Inflammatory macrophage treated with lipopolysaccharide for 1 hour (primary cell): ENCODE data around the gene SAMD3.
"Not testable (repeated sequence)": the region's sequence is repeated elsewhere in the genome, so short reads cannot be mapped to it uniquely, and the experiment has no call there.

Experiments
- DNase-seq, 2 donors: peaks; one replicate each; pipeline ENCODE4 v3.0.0-alpha.2; 2020 to 2022

Gene SAMD3, protein sequence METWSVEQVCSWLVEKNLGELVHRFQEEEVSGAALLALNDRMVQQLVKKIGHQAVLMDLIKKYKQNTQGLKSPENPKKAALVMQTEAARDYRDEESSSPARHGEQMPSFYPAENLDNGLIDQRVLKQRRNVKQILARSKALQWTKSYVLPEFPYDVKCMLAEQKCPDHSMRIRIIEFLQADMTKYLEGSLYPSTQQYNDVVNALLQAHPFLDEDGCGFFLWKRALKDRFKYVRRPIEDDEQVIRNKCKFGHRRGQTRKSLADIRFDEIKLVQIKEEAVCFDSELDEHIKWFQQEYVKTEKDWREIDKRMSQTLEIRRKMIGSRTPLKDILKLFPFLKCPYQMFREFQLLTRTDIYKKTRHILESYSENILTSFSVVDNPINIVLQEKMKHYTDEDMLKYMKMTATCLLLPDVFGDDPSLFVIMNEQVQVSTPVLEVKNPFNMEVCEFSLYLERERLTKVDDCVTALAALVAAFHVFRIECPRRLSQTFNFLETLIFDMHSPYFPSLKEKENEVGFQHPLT

DNA sequence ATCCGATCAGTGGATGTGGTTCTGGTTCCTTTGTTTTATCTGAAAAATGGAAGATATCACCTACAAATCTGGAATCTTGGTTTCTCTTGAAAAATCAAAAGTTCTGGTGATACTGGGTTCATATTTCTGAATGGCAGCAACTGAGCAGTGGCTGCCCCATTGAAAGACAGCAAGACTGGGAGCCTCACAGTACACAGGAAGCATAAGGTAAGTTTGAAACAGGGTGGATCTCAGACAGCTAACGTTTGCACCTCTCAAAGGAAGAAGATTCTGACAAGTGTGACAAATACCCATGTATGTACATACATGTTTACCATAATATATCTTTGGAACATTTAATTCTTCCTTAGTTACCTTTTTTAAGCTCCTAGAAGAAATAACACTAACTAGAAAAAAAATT, at the start of gene SAMD3:
SAMD3 (minus strand) TSS at position 177 of the 400 bp plus-strand sequence. CDS start 7,678 bp downstream, outside the sequence.
- no peak for DNase-seq

DNA sequence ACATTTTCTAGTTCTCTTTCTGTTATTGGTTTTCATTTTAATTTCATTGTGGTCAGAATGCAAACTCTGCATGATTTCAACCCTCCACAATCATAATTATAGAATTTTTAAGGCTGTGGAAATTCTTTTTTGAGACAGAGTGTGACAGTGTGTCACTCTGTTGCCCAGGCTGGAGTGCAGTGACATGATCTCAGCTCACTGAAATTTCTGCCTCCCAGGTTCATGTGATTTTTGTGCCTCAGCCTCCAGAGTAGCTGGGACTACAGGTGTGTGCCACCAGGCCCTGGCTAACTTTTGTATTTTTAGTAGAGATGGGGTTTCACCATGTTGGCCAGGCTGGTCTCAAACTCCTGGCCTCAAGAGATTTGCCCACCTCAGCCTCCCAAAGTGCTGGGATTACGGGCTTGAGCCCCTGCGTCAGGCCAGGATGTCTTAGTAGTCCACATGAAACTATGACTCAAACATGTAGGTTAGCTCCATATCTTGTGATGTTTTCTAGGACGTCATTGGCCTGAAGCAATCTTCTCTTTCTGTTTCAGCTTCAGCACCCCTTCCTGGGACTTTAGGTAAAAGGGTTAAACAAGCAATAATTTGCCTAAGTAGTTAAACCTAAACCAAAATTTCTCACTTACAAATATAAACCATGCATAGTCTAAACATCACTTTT, 47.4 kb upstream of the SAMD3 start:
- DNase-seq, result no peak

DNA sequence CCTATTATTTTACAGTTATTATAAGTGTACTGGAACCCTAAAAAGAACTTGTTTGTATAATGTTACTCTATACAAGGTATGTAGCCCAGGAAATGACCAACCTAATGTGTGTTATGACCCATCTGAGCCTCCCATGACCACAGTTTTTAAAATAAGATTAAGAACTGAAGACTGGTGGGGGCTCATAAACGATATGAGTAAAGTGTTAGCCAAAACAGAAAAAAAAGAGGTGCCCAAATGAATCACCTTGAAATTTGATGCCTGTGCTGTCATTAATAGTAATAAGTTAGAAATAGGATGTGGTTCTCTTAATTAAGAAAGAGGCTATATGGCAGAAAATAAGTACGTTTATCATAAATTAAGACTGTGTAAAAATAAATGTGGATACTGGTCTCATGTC, 42.8 kb upstream of the SAMD3 start:
- DNase-seq, result not testable (repeated sequence)

GRCh38 chr6:130262008-130262407, 39.3 kb upstream of the SAMD3 start:
- DNase-seq, result no peak

DNA sequence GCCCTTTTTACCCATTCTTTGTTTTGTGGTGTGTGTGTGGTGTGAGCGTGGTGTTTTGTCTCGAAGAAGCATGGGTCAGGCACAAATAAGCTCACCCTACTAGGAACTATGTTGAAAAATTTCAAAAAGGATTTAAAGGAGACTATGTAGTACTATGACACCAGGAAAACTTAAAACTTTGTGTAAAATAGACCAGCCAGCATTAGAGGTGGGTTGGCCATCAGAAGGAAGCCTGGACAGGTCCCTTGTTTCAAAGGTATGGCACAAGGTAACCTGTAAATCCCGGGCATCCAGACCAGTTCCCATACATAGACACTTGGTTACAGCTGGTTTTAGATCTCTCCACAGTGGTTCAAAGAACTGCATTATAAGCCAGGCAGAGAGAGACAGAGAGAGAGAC, 38.8 kb upstream of the SAMD3 start:
- DNase-seq, result not testable (repeated sequence)

DNA sequence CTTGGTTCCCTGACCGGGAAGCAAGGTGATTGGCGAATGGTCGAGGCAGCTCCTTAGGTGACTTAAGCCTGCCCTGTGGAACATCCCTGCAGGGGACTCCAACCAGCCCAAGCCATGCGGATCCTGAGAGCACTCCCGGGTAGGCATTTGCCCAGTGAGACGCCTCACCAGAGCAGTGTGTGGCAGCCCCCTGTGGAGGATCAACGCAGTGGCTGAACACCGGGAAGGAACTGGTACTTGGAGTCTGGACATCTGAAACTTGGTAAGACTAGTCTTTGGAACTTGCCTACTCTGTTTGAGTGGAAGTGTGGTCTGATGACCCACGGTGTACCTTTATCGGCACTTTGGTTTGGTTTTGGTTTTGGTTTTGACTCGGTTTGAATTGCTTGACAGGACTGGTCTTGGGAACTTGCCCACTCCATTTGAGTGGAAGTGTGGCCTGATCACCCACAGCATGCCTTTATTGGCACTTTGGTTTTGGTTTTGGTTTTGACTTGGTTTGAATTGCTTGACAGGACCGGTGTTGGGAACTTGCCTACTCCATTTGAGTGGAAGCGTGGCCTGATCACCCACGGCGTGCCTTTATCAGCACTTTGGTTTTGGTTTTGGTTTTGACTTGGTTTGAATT, 38.0 kb upstream of the SAMD3 start:
- DNase-seq, result not testable (repeated sequence)

GRCh38 chr6:130260050-130260462, 37.3 kb upstream of the SAMD3 start:
- not testable (repeated sequence) for DNase-seq

- DNase-seq, result no peak
These were observed 36.8 kb upstream of the SAMD3 start for GRCh38 chr6:130259557-130259956.

- DNase-seq, result no peak
These were observed 36.4 kb upstream of the SAMD3 start for GRCh38 chr6:130259140-130259539.

DNA sequence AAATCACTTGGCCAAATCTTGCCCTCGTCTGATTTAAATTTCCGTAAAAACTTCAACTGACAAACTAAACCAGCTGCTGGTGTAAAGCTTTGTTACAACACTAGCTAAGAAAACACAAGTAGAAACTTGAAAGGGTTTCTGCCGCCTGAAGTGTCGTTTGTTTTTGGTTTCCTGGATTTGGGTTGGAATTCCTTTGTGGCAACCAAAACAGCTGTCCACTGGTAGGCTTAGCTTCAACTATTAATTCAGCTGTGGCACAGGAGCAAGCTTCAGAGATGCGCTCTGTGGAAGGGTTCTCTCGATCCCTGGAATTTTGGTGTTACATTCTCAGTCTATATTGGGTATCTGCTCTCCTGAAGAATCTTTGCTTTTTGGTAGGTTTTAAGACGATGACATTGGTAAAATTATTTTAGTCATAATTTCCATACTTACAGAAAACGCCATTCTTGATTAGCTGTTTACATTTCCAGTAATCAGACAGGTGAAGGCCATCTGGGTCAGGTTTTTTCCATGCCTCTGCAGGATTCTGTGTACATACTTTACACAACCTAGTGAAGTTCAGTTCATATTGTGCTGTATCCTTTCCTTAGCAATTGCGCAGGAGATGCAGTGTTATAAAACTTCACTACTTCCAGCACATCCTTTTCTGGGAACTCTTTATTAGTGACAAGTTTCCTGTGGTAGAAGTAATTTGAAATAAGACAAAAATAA, 29.9 kb upstream of the SAMD3 start:
- no peak for DNase-seq

DNA sequence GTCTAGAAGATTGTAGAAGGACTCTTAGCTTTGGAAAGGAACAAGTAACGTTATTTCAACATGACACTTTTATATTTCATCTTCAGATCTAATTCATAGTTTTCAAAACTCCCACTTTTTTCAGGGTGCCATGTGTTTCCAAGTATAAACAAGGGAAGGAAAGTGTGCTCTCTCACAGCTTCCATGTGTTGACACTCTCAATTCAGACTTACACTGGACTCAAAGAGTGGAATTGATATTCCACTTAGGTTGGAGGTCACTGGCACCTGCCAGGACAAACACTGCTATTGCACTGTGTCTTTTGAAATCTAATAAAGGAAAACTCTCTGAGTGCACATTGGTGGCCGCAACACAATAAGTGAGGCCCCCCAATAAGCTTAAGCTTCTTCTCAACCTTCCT, 22.5 kb upstream of the SAMD3 start:
- no peak for DNase-seq

DNA sequence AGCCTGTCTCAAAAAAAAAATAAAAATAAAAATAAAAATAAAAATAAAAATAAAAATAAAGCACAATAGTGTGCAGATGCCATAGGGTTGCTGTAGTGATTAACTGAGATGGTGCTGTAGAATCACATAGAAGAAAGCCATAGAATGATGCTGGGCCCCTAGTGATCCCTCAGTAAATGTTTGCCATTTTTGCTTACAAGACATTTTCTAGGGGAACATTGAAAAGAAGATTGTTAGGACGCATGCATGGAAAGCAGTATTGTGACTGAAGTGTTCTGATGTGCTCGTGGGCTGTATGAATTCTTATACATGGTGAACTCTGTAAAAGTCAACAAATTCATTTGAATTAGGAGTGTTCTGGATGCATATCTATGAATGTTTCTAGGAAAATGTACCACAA, 22.0 kb upstream of the SAMD3 start:
- DNase-seq, result no peak

GRCh38 chr6:130240232-130240631, 17.5 kb upstream of the SAMD3 start:
- DNase-seq, result no peak

DNA sequence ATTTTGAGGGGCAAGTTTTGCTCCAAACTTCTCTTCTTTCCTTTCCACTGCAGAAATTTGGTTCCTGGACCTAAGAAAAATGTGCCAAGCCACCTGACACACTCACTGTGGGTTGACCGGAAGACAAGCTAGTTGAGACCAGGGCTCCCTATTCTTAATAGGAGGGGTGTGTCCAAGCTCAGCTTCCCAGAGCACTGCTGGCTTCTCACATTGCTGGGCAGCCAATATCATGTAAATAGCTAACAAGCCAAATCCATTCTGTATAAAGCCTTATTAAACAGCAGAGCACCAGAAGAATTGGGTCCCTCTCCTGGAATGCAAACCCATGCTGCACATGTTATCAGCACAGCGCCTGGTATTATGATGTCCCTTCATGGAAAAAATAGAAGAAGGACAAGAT, 17.0 kb upstream of the SAMD3 start:
- no peak for DNase-seq

DNA sequence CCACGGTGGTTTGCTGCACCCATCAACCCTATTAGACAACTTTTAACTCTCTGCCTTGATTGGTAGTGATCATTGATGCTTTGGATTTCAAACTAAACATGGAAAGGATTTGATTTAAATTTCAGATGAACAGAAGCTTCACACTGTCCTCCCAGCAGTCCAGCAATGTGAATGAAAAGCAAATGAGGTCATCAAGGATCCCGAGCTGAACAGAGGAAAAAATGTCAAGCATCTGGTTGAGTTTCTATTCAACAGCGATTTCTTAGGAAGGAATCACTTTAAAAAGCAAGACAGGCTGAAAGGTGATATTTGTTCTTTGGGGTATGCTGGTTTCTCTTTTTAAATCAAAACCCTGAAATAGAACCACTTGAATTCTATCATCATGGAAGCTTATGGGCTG, 10.6 kb upstream of the SAMD3 start:
- DNase-seq, result no peak

- DNase-seq, result not testable (repeated sequence)
These were observed 7.8 kb upstream of the SAMD3 start for GRCh38 chr6:130230531-130230930.

DNA sequence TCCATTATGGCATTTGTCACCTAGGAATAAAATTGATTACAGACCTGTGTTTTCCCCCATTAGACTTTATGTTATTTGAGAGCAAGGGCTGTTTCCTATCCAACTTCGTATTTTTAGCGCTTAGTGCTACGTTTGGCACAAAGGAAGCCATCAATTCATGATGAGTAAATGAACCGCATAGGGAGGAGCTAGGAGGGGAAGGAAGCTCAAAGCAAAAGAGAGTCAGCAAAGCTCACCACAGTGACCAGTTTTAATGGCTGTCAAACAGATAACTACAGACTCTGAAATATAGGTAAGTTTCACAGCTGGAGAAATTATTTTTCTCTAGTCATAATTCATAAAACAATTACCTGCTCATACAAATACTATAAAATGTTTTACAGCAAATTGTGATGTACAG, 6.9 kb upstream of the SAMD3 start:
- DNase-seq, result no peak

DNA sequence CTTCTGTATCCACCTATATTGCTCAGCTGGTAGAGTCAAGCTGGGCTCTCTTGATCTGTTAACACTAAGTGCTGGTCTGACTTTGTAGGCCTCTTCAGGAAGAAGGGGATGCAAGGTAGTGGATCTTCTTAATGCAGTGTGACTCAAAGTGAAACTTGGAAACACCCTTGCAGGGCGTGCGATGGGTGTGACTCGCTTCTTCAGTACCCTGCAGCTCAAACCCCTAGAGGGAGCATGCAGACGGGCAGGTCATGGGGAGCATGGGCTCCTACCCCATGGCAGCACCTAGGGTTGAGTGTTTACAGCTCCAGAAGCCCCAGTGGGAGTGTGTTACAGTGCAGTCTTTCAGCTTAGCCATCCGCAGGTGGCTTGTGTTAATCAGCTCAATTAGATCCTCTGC, 757 bp upstream of the SAMD3 start:
- no peak for DNase-seq

- no peak for DNase-seq
These were observed 4.6 kb downstream of the SAMD3 start for GRCh38 chr6:130218134-130218533.

- no peak for DNase-seq
These were observed 6.1 kb downstream of the SAMD3 start for GRCh38 chr6:130216620-130217019.

DNA sequence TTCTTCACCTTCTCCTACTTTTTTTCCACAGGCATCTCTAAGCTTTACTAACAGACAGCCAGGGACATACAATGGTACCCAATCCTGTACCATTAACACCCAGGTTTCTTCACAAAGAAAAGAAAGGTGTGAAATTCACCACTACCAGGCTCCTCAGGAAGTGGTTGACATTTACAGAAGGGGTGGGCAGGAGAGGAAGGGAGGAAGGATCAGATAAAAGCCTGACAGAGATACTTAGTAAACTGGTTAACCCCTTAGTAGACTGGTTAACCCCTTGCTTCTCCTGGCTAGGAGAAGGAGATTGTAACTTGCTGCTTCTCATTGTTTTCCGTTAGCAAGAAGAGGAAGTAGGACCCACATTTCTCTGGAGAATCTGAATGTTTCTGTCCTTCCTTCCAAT, 7.2 kb downstream of the SAMD3 start:
- no peak for DNase-seq

DNA sequence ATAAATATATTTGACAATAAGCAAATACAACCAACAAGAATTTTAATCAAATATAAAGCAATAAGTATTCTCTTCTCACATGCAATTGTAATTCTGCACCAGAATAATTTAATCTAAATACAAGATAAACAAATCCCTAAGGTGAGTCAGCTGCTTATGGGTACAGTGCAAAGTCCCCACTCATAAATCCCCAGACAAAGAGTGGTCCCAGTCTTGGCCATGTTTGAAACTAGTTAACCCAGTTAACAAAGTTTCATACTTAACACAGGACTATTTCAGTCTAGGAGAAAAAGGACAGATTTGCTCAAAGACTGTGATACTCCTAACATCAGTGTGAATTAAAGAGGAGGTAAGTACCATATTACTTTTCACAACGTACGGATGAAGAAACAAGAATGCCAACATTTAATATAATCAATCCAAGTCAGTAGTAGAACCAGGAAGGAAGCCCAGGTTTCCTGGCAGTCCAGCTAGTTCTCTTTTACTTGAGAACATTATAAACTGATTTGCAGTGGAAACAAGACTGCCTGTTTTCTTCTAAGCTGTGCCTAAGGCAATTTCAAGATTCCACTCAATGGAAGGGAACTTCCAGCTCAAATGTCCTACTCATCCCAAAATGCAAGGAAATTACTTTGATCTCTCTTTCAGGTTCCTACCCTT, 10.4 kb downstream of the SAMD3 start:
- DNase-seq, result no peak

- DNase-seq, result no peak
These were observed 11.1 kb downstream of the SAMD3 start for GRCh38 chr6:130211691-130212090.
